HepG2 (cell line): Measurements from ENCODE around the gene TP53. TPM values are rescaled to one million over a fixed set of nuclear protein-coding genes. Genes with fewer than 3 reads are reported as not detected.

Experiments used
- MAFK ChIP-seq, 2 experiments: IDR thresholded peaks in 1 of 2; conservative IDR thresholded peaks in 1 of 2; 2 replicates each; pipeline ENCODE4 v1.6.1; 2011; ENCODE audit warnings: improper control_type of control experiment in 2 of 2, low read length in 2 of 2
- PHF5A ChIP-seq: IDR thresholded peaks from one replicate; pipeline ENCODE4 v1.6.1; 2018; ENCODE audit warnings: low read depth, missing genetic modification reagents; ENCODE audit not compliant: unreplicated experiment
- RFX1 ChIP-seq: fragments of 450-650 bp; IDR thresholded peaks from 2 replicates; pipeline ENCODE4 v1.6.1; 2017
- SAFB2 ChIP-seq: sonication (generic); formaldehyde crosslinking; IDR thresholded peaks from 2 replicates; pipeline ENCODE4 v1.5.1; 2020; ENCODE audit warnings: missing genetic modification reagents, low read depth, mild to moderate bottlenecking, borderline replicate concordance
- STAG1 ChIP-seq: sonication (generic); formaldehyde crosslinking; IDR thresholded peaks from 2 replicates; pipeline ENCODE4 v1.4.0; 2020; ENCODE audit warnings: missing genetic modification reagents
- ZFX ChIP-seq: sonication (generic); formaldehyde crosslinking; IDR thresholded peaks from 2 replicates; pipeline ENCODE4 v1.4.0; 2020; ENCODE audit warnings: mild to moderate bottlenecking, low read depth, missing genetic modification reagents, moderate library complexity
- polyA plus RNA-seq, 8 experiments: library from polyadenylated mRNA; depleted of rRNA in 3 of 8; stranded (reverse) in 7 of 8; unstranded in 1 of 8; fragments of >200 nt; fragmentation: Illumina TruSeq in 4 of 8; extraction: Trizol in 4 of 8; gene quantifications; 2 replicates each; pipeline versions ENCODE4 v1.2.1 to v1.2.3, GENCODE V29; 2011 to 2016; ENCODE audit warnings: low read depth in 4 of 8, missing spikeins in 1 of 8, mixed read lengths in 1 of 8; ENCODE audit not compliant: insufficient read depth in 1 of 8
- total RNA-seq, 5 experiments: library from RNA; depleted of rRNA; stranded (reverse); fragments of >200 nt; fragmentation: Illumina TruSeq; extraction: Trizol; gene quantifications; 2 replicates each; pipeline ENCODE4 v1.2.3, GENCODE V29; 2016; ENCODE audit warnings: low read depth in 1 of 5
- TF ChIP-seq, protein P1 (sequence below): conservative IDR thresholded peaks from 2 replicates; pipeline ENCODE4 v1.6.1; 2018; ENCODE audit warnings: missing genetic modification reagents
- TF ChIP-seq, protein P2 (sequence below): sonication (generic); formaldehyde crosslinking; IDR thresholded peaks from 2 replicates; pipeline ENCODE4 v1.4.0; 2020; ENCODE audit warnings: missing genetic modification reagents, borderline replicate concordance
- TF ChIP-seq, protein P3 (sequence below): IDR thresholded peaks from 2 replicates; pipeline ENCODE4 v1.6.1; 2016
- TF ChIP-seq, protein P4 (sequence below), 2 experiments: fragments of 450-650 bp in 1 of 2; sonication (generic) in 1 of 2; formaldehyde crosslinking; IDR thresholded peaks; 2 replicates each; pipeline versions ENCODE4 v1.5.0 to v1.8.0; 2020 to 2022; ENCODE audit warnings: mild to moderate bottlenecking in 1 of 2, missing genetic modification reagents in 1 of 2
- TF ChIP-seq, protein P5 (sequence below): sonication (generic); formaldehyde crosslinking; IDR thresholded peaks from 2 replicates; pipeline ENCODE4 v1.4.0; 2020; ENCODE audit warnings: missing genetic modification reagents

The TP53 gene
- total and polyA plus RNA-seq, 2 of the 13 experiments (the other 11 are each of a cell fraction or from before 2014, with no cell fraction given) = 17.1 to 29.9 TPM

DNA sequence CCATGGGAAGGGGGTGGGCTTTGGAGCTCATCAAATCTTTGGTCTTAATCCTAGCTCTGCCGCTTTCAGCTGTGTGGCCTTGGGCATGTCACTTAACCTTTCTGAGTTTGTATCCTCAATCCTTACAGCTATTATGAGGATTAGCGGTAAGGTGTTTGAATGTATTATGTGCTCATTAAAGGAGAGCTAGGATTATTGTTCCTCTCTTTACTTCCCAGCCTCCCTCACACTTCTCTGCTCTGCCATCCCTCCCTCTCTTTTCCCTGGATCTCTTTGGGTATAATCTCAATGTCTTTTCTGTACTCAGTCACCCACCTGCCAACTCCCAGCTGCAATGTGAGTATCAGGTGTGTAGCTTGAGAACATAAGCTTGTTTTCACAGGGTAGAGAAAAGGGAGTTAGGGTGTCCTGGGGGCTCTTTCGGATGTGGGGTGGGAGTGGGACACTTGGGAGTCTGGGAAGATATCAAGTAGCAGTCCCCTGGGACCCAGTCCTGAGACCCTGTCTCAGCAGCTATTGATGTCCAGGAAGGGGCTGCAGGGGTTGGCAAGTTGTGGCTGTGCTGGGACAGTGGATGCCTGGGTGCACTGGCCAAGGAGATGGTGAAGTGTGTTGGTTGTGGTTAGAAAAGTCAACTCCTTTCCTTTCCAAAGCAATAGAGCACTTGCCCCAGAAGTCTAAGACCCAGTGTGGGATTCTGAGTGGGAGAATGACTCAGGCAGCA, 19.5 kb upstream of the TP53 start (continued):
- TF ChIP-seq, protein P1, sequence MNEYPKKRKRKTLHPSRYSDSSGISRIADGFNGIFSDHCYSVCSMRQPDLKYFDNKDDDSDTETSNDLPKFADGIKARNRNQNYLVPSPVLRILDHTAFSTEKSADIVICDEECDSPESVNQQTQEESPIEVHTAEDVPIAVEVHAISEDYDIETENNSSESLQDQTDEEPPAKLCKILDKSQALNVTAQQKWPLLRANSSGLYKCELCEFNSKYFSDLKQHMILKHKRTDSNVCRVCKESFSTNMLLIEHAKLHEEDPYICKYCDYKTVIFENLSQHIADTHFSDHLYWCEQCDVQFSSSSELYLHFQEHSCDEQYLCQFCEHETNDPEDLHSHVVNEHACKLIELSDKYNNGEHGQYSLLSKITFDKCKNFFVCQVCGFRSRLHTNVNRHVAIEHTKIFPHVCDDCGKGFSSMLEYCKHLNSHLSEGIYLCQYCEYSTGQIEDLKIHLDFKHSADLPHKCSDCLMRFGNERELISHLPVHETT (CRISPR knock-in tag) = no peak
- TF ChIP-seq MAFK (conservative IDR thresholded peaks at IDR 0.05 in 1 of 2, IDR thresholded peaks at IDR 0.05 in 1 of 2; ENCODE audit: low read length in 2 of 2) (no peak), SAFB2 (CRISPR knock-in tag) (no peak), PHF5A (no peak), ZFX (CRISPR knock-in tag) (no peak), STAG1 (CRISPR knock-in tag) (no peak), RFX1 (no peak)
- TF ChIP-seq, protein P2, sequence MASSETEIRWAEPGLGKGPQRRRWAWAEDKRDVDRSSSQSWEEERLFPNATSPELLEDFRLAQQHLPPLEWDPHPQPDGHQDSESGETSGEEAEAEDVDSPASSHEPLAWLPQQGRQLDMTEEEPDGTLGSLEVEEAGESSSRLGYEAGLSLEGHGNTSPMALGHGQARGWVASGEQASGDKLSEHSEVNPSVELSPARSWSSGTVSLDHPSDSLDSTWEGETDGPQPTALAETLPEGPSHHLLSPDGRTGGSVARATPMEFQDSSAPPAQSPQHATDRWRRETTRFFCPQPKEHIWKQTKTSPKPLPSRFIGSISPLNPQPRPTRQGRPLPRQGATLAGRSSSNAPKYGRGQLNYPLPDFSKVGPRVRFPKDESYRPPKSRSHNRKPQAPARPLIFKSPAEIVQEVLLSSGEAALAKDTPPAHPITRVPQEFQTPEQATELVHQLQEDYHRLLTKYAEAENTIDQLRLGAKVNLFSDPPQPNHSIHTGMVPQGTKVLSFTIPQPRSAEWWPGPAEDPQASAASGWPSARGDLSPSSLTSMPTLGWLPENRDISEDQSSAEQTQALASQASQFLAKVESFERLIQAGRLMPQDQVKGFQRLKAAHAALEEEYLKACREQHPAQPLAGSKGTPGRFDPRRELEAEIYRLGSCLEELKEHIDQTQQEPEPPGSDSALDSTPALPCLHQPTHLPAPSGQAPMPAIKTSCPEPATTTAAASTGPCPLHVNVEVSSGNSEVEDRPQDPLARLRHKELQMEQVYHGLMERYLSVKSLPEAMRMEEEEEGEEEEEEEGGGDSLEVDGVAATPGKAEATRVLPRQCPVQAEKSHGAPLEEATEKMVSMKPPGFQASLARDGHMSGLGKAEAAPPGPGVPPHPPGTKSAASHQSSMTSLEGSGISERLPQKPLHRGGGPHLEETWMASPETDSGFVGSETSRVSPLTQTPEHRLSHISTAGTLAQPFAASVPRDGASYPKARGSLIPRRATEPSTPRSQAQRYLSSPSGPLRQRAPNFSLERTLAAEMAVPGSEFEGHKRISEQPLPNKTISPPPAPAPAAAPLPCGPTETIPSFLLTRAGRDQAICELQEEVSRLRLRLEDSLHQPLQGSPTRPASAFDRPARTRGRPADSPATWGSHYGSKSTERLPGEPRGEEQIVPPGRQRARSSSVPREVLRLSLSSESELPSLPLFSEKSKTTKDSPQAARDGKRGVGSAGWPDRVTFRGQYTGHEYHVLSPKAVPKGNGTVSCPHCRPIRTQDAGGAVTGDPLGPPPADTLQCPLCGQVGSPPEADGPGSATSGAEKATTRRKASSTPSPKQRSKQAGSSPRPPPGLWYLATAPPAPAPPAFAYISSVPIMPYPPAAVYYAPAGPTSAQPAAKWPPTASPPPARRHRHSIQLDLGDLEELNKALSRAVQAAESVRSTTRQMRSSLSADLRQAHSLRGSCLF (CRISPR knock-in tag) = no peak
- TF ChIP-seq, protein P3, sequence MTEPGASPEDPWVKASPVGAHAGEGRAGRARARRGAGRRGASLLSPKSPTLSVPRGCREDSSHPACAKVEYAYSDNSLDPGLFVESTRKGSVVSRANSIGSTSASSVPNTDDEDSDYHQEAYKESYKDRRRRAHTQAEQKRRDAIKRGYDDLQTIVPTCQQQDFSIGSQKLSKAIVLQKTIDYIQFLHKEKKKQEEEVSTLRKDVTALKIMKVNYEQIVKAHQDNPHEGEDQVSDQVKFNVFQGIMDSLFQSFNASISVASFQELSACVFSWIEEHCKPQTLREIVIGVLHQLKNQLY (CRISPR knock-in tag) = no peak
- TF ChIP-seq, protein P4, sequence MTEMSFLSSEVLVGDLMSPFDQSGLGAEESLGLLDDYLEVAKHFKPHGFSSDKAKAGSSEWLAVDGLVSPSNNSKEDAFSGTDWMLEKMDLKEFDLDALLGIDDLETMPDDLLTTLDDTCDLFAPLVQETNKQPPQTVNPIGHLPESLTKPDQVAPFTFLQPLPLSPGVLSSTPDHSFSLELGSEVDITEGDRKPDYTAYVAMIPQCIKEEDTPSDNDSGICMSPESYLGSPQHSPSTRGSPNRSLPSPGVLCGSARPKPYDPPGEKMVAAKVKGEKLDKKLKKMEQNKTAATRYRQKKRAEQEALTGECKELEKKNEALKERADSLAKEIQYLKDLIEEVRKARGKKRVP (CRISPR knock-in tag; IDR thresholded peaks at IDR 0.05) = no peak
- TF ChIP-seq, protein P5, sequence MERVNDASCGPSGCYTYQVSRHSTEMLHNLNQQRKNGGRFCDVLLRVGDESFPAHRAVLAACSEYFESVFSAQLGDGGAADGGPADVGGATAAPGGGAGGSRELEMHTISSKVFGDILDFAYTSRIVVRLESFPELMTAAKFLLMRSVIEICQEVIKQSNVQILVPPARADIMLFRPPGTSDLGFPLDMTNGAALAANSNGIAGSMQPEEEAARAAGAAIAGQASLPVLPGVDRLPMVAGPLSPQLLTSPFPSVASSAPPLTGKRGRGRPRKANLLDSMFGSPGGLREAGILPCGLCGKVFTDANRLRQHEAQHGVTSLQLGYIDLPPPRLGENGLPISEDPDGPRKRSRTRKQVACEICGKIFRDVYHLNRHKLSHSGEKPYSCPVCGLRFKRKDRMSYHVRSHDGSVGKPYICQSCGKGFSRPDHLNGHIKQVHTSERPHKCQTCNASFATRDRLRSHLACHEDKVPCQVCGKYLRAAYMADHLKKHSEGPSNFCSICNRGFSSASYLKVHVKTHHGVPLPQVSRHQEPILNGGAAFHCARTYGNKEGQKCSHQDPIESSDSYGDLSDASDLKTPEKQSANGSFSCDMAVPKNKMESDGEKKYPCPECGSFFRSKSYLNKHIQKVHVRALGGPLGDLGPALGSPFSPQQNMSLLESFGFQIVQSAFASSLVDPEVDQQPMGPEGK (CRISPR knock-in tag) = no peak
